HepG2 (cell line): Measurements from ENCODE around the gene FUBP3. TPM values are rescaled to one million over a fixed set of nuclear protein-coding genes. Genes with fewer than 3 reads are reported as not detected.
A peak's percentile ranks its signal among the peaks of the same experiment; 100 is the strongest.

Experiments used
- ETV6 ChIP-seq: sonication (generic); formaldehyde crosslinking; conservative IDR thresholded peaks from 2 replicates; pipeline ENCODE4 v1.4.0; 2020; ENCODE audit warnings: missing genetic modification reagents
- FLYWCH1 ChIP-seq: sonication (generic); formaldehyde crosslinking; IDR thresholded peaks from 2 replicates; pipeline ENCODE4 v1.8.1; 2023; ENCODE audit warnings: mild to moderate bottlenecking, missing genetic modification reagents
- FOXJ3 ChIP-seq: sonication (generic); formaldehyde crosslinking; IDR thresholded peaks from 2 replicates; pipeline ENCODE4 v1.4.0; 2020; ENCODE audit warnings: missing genetic modification reagents, mild to moderate bottlenecking, borderline replicate concordance
- HDAC6 ChIP-seq: fragments of 200-600 bp; sonication (generic); IDR thresholded peaks from 2 replicates; pipeline ENCODE4 v1.7.0; 2017; ENCODE audit warnings: mild to moderate bottlenecking, antibody characterized with exemption, low read length, low read depth
- KMT2B ChIP-seq: IDR thresholded peaks from 2 replicates; pipeline ENCODE4 v1.6.1; 2016; ENCODE audit warnings: missing genetic modification reagents, missing compliant biosample characterization
- MTF2 ChIP-seq: sonication (generic); formaldehyde crosslinking; IDR thresholded peaks from 2 replicates; pipeline ENCODE4 v1.5.0; 2020; ENCODE audit warnings: missing genetic modification reagents, borderline replicate concordance
- PRMT3 ChIP-seq: sonication (generic); formaldehyde crosslinking; IDR thresholded peaks from 2 replicates; pipeline ENCODE4 v1.8.1; 2022; ENCODE audit warnings: low read depth, mild to moderate bottlenecking, moderate library complexity, missing genetic modification reagents, borderline replicate concordance
- ZNF549 ChIP-seq: sonication (generic); formaldehyde crosslinking; IDR thresholded peaks from 2 replicates; pipeline ENCODE4 v1.5.0; 2020; ENCODE audit warnings: missing genetic modification reagents
- ZNF644 ChIP-seq: IDR thresholded peaks from 2 replicates; pipeline ENCODE4 v1.6.1; 2016; ENCODE audit warnings: low read depth
- ZZZ3 ChIP-seq: sonication (generic); formaldehyde crosslinking; IDR thresholded peaks from 2 replicates; pipeline ENCODE4 v1.4.0; 2020; ENCODE audit warnings: missing genetic modification reagents, mild to moderate bottlenecking, borderline replicate concordance
- polyA plus RNA-seq, 8 experiments: library from polyadenylated mRNA; depleted of rRNA in 3 of 8; stranded (reverse) in 7 of 8; unstranded in 1 of 8; fragments of >200 nt; fragmentation: Illumina TruSeq in 4 of 8; extraction: Trizol in 4 of 8; gene quantifications; 2 replicates each; pipeline versions ENCODE4 v1.2.1 to v1.2.3, GENCODE V29; 2011 to 2016; ENCODE audit warnings: low read depth in 4 of 8, missing spikeins in 1 of 8, mixed read lengths in 1 of 8; ENCODE audit not compliant: insufficient read depth in 1 of 8
- total RNA-seq, 5 experiments: library from RNA; depleted of rRNA; stranded (reverse); fragments of >200 nt; fragmentation: Illumina TruSeq; extraction: Trizol; gene quantifications; 2 replicates each; pipeline ENCODE4 v1.2.3, GENCODE V29; 2016; ENCODE audit warnings: low read depth in 1 of 5
- TF ChIP-seq, protein P1 (sequence below), 2 experiments: fragments of 450-650 bp in 1 of 2; sonication (generic) in 1 of 2; formaldehyde crosslinking in 1 of 2; IDR thresholded peaks; 2 replicates each; pipeline versions ENCODE4 v1.6.1 to v1.8.0; 2016 to 2022; ENCODE audit warnings: antibody characterized with exemption in 1 of 2, mild to moderate bottlenecking in 1 of 2, missing genetic modification reagents in 1 of 2
- TF ChIP-seq, protein P2 (sequence below): sonication (generic); formaldehyde crosslinking; IDR thresholded peaks from 2 replicates; pipeline ENCODE4 v1.4.0; 2020; ENCODE audit warnings: missing genetic modification reagents, mild to moderate bottlenecking, borderline replicate concordance
- TF ChIP-seq, protein P3 (sequence below): IDR thresholded peaks from 2 replicates; pipeline ENCODE4 v1.6.1; 2018; ENCODE audit warnings: missing genetic modification reagents
- TF ChIP-seq, protein P4 (sequence below): sonication (generic); formaldehyde crosslinking; IDR thresholded peaks from 2 replicates; pipeline ENCODE4 v1.8.0; 2022; ENCODE audit warnings: missing genetic modification reagents, mild to moderate bottlenecking, inconsistent platforms, borderline replicate concordance

Gene FUBP3
- total and polyA plus RNA-seq, 2 of the 13 experiments (the other 11 are each of a cell fraction or from before 2014, with no cell fraction given): 28.7 to 40.0 TPM

DNA sequence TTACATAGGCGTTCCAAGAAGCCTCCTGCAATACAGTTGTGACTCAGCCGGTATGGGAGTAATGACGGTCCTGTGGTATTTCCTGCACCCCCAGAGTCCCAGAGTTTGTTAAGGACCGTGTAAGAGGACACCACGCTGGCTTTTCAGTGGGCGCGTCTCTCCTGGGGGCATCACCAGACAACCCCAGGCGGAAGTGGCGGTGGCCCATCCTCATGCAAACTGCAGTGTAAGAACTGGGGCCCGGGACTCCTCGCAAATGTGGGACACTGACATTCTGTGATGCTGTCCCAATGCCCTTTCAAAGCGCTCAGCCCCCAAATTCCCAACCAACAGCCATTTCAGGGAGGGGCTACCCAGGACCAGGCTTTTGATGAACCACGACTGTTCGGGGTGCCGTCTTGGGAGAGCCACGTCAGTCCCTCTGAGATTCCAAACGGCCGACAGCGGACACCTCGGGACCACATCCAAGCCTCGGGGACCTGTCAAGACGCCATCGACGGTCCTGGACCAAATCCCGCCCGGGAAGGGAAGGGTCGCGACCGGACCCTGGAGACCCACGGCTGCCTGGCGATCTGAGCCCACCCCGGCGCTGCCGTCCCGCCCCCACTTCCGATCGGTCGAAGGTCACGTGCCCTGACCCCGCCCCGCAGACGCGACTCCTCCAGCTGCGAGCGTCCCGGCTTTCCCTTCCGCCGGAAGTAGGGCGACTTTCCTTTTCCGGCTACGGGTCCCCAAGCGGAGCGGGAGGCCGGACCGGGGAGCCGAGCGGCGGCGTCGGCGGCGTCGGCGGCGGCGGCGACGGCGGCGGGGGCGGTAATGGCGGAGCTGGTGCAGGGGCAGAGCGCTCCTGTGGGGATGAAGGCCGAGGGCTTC is at the start of gene FUBP3 (continued):
- TF ChIP-seq, protein P1, sequence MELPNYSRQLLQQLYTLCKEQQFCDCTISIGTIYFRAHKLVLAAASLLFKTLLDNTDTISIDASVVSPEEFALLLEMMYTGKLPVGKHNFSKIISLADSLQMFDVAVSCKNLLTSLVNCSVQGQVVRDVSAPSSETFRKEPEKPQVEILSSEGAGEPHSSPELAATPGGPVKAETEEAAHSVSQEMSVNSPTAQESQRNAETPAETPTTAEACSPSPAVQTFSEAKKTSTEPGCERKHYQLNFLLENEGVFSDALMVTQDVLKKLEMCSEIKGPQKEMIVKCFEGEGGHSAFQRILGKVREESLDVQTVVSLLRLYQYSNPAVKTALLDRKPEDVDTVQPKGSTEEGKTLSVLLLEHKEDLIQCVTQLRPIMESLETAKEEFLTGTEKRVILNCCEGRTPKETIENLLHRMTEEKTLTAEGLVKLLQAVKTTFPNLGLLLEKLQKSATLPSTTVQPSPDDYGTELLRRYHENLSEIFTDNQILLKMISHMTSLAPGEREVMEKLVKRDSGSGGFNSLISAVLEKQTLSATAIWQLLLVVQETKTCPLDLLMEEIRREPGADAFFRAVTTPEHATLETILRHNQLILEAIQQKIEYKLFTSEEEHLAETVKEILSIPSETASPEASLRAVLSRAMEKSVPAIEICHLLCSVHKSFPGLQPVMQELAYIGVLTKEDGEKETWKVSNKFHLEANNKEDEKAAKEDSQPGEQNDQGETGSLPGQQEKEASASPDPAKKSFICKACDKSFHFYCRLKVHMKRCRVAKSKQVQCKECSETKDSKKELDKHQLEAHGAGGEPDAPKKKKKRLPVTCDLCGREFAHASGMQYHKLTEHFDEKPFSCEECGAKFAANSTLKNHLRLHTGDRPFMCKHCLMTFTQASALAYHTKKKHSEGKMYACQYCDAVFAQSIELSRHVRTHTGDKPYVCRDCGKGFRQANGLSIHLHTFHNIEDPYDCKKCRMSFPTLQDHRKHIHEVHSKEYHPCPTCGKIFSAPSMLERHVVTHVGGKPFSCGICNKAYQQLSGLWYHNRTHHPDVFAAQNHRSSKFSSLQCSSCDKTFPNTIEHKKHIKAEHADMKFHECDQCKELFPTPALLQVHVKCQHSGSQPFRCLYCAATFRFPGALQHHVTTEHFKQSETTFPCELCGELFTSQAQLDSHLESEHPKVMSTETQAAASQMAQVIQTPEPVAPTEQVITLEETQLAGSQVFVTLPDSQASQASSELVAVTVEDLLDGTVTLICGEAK (IDR thresholded peaks at IDR 0.05): peak; percentile 69
- TF ChIP-seq, protein P1 (CRISPR knock-in tag; IDR thresholded peaks at IDR 0.05): 0 out of 2 replicates have a peak, but pooled peaks have one; percentile 16
- TF ChIP-seq FOXJ3 (CRISPR knock-in tag) (peak; percentile 27; the same call in 1 of the 2 replicates), HDAC6 (no peak), ZZZ3 (CRISPR knock-in tag) (0 out of 2 replicates have a peak, but pooled peaks have one; percentile 63), ZNF549 (CRISPR knock-in tag) (no peak), PRMT3 (CRISPR knock-in tag) (no peak), ETV6 (CRISPR knock-in tag) (0 out of 2 replicates have a peak, but pooled peaks have one; percentile 40), MTF2 (CRISPR knock-in tag) (no peak), FLYWCH1 (CRISPR knock-in tag) (no peak), KMT2B (CRISPR knock-in tag) (peak; percentile 91), ZNF644 (CRISPR knock-in tag) (no peak)
- TF ChIP-seq, protein P2, sequence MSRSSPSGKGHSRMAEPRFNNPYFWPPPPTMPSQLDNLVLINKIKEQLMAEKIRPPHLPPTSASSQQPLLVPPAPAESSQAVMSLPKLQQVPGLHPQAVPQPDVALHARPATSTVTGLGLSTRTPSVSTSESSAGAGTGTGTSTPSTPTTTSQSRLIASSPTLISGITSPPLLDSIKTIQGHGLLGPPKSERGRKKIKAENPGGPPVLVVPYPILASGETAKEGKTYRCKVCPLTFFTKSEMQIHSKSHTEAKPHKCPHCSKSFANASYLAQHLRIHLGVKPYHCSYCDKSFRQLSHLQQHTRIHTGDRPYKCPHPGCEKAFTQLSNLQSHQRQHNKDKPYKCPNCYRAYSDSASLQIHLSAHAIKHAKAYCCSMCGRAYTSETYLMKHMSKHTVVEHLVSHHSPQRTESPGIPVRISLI (CRISPR knock-in tag): peak; percentile 55; the same call in 1 of the 2 replicates
- TF ChIP-seq, protein P3, sequence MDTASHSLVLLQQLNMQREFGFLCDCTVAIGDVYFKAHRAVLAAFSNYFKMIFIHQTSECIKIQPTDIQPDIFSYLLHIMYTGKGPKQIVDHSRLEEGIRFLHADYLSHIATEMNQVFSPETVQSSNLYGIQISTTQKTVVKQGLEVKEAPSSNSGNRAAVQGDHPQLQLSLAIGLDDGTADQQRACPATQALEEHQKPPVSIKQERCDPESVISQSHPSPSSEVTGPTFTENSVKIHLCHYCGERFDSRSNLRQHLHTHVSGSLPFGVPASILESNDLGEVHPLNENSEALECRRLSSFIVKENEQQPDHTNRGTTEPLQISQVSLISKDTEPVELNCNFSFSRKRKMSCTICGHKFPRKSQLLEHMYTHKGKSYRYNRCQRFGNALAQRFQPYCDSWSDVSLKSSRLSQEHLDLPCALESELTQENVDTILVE (CRISPR knock-in tag): peak; percentile 71; the same call in 1 of the 2 replicates
- TF ChIP-seq, protein P4, sequence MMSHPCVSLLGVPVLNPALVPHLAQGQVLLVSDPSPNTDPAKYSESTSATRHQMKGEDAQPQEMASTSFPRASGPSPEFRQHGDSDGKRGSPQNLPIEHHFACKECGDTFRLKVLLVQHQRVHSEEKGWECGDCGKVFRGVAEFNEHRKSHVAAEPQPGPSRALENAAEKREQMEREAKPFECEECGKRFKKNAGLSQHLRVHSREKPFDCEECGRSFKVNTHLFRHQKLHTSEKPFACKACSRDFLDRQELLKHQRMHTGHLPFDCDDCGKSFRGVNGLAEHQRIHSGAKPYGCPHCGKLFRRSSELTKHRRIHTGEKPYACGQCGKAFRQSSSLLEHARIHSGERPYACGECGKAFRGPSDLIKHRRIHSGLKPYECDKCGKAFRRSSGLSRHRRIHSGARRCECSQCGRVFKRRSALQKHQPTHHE (CRISPR knock-in tag): 0 out of 2 replicates have a peak, but pooled peaks have one; percentile 65
